ENCODE data around the gene LRRC37B. TPM values are rescaled to one million over a fixed set of nuclear protein-coding genes. Genes with fewer than 3 reads are reported as not detected.
A peak's percentile ranks its signal among the peaks of the same experiment; 100 is the strongest.

LRRC37B gene
- total RNA-seq, 2 donors from 2014 or later, result 9.3 to 9.7 TPM

DNA sequence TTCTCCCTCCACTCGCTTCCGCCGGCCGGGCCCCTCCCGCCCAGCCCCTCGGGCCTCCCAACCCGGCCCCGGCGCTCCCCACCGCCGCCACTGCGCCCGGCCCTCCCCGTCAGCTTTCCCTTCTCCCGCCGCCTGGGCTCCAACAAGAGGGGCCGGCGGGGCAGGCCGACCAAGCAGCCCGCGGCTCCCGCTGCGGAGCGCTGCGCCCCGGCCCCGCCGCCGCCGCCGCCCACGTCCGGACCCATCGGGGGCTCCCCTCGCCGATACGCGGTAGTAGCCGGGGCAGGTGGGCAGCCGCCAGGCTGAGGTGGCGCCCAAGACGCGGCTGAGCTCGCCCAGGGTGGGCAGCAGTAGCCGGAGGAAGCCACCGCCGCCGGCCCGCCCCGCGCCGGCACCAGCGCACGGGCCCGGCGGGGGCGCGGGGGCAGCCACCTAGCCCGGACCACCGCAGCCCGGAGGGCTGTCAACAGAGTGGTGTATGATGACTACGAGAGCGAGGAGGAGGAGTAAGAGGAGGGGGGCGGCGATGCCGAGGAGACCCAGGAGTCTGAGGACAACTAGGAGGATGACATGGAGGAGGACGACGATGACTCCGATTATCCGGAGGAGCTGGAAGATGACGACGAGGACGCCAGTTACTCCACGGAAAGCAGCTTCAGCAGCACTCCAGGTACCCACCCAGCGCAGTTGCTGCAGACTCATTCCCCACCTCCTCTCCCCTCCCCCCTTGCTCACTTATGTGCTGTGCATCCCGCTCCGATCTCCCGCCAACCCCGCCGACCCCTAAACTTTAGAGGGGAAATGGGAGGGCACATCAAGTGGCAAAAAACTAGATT lies 498 bp downstream of the LRRC37B start:
- Histone ChIP-seq H3K9me3 (no peaks in the 10 kb centered on the region), H3K27ac (peak overlapping the region; percentile 69), H3K9ac (ENCODE audit: low read depth in 2 of 2, low read length in 2 of 2) (peak overlapping the region; percentile 90 to 93), H3K27me3 (no peaks in the 10 kb centered on the region), H3K4me3 (peak overlapping the region; percentile 65), H3K4me1 (no peaks in the 10 kb centered on the region), H3K36me3 (no peaks in the 10 kb centered on the region)
- DNase-seq, result peak; percentile 69
- TF ChIP-seq, protein P1, sequence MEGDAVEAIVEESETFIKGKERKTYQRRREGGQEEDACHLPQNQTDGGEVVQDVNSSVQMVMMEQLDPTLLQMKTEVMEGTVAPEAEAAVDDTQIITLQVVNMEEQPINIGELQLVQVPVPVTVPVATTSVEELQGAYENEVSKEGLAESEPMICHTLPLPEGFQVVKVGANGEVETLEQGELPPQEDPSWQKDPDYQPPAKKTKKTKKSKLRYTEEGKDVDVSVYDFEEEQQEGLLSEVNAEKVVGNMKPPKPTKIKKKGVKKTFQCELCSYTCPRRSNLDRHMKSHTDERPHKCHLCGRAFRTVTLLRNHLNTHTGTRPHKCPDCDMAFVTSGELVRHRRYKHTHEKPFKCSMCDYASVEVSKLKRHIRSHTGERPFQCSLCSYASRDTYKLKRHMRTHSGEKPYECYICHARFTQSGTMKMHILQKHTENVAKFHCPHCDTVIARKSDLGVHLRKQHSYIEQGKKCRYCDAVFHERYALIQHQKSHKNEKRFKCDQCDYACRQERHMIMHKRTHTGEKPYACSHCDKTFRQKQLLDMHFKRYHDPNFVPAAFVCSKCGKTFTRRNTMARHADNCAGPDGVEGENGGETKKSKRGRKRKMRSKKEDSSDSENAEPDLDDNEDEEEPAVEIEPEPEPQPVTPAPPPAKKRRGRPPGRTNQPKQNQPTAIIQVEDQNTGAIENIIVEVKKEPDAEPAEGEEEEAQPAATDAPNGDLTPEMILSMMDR (IDR thresholded peaks at IDR 0.05), result no peak
- intact Hi-C loops (cut with DNase I), result loop anchor here (5.0 kb wide), 1 partner anchor 130 kb away; no protein-coding TSS in a partner anchor

DNA sequence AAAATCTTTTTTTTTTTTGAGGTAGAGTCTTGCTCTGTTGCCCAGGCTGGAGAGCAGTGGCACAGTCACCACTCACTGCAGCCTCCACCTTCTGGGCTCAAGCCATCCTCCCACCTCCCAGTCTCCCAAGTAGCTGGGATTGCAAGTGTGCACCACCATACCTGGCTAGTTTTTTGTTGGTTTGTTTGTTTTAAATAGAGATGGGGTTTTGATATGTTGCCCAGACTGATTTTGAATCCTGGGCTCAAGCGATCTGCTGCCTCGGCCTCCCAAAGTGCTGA lies 2.0 kb downstream of the LRRC37B start:
- Histone ChIP-seq H3K9me3 (no peaks in the 10 kb centered on the region), H3K4me3 (peak overlapping the region; percentile 65), H3K9ac (ENCODE audit: low read depth in 2 of 2, low read length in 2 of 2) (no peak overlapping the region), H3K27ac (no peak overlapping the region), H3K4me1 (no peaks in the 10 kb centered on the region), H3K36me3 (no peaks in the 10 kb centered on the region), H3K27me3 (no peaks in the 10 kb centered on the region)
- intact Hi-C loops (cut with DNase I), result loop anchor here (5.0 kb wide), 1 partner anchor 128 kb away; no protein-coding TSS in a partner anchor
- DNase-seq, result no peak
- TF ChIP-seq, protein P1 (IDR thresholded peaks at IDR 0.05), result no peak

DNA sequence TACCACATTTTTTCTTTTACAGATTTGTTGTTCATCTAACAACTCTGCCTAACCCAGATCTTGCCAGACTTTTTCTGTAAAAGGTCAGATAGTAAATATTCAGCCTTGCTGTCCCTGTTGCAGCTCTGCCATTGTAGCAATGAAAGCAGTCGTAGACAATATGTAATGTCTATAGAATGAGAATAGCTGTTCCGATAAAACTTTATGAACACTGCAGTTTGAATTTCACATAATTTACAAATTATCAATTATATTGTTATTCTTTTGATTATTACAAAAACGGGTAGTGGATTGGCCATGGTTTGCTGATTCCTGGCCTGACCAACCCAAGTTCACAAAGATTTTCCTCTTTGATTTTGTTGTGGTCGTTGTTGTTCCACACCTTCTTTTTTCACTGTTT lies 2.9 kb downstream of the LRRC37B start:
- intact Hi-C loops (cut with DNase I), result no loop called here
- Histone ChIP-seq H3K4me1 (no peaks in the 10 kb centered on the region), H3K36me3 (no peaks in the 10 kb centered on the region), H3K9me3 (no peaks in the 10 kb centered on the region), H3K27me3 (no peaks in the 10 kb centered on the region), H3K27ac (no peak overlapping the region), H3K9ac (ENCODE audit: low read depth in 2 of 2, low read length in 2 of 2) (no peak overlapping the region), H3K4me3 (no peak overlapping the region)
- no peak for DNase-seq
- TF ChIP-seq, protein P1 (IDR thresholded peaks at IDR 0.05), result no peak

DNA sequence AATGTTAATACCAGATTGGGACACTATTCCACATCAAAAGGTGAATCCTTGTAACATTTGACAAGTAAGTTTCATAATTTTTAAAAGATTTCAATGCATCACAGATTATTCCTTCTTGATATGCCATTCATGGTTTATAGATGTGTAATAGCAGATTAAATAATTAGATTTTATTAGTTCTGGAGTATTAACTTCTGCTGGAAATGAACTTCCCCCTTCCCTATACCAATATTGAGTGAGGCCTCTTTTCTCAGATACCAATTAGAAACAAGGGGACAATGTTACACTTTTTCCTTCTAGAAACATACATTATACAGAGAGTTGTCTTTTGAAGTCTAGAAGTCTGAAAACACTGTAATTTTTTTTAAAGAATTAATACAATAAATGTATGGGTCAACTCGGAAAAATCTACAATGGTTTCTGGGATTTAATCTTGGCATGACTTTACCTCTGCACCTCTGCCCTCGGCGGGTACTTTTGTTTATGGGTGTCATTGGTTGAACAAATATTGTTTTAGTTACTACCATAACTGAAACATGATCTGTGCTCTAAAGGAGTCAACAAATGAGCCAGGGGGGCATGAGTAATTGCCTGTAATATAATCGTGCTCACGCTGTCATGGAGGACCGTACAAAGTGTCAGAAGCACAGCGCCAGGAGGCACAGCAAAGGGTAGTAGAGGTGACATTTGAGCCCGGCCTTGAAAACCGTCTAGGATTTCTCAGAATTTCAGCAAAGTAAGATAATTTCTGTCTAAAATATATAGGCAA lies 8.2 kb downstream of the LRRC37B start:
- intact Hi-C loops (cut with DNase I), result no loop called here
- no peak overlapping the region for H3K4me3 ChIP-seq
- H3K36me3 ChIP-seq, result no peaks in the 10 kb centered on the region
- DNase-seq, result no peak
- H3K9ac ChIP-seq (ENCODE audit: low read depth in 2 of 2, low read length in 2 of 2), result no peak overlapping the region
- no peaks in the 10 kb centered on the region for H3K4me1 ChIP-seq
- no peak overlapping the region for H3K27ac ChIP-seq
- TF ChIP-seq, protein P1 (IDR thresholded peaks at IDR 0.05), result no peak
- H3K27me3 ChIP-seq, result no peaks in the 10 kb centered on the region
- H3K9me3 ChIP-seq, result no peaks in the 10 kb centered on the region

DNA sequence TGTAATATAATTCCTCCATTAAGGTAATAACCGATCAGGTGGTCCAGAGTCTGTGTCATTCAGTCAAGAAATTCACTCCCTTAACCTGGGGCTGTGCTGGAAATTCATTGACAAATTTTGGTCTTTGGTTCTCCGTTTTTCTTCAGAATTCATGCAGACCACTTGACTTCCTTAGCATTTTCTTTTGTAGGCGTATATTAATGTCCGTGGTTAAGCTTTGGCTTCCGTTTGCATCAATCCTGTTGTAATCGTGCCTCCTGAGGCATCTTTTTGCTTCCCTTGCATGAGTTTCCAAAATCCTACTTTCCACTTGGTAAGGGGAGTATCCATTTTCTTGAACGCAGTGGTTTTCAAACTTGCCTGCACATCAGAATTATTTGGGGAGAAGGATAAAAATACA lies 9.0 kb downstream of the LRRC37B start:
- no peak for DNase-seq
- intact Hi-C loops (cut with DNase I), result no loop called here
- no peaks in the 10 kb centered on the region for H3K36me3 ChIP-seq
- H3K9ac ChIP-seq (ENCODE audit: low read depth in 2 of 2, low read length in 2 of 2), result no peak overlapping the region
- H3K27ac ChIP-seq, result no peak overlapping the region
- H3K4me3 ChIP-seq, result no peak overlapping the region
- TF ChIP-seq, protein P1 (IDR thresholded peaks at IDR 0.05), result no peak
- H3K9me3 ChIP-seq, result no peaks in the 10 kb centered on the region
- no peaks in the 10 kb centered on the region for H3K4me1 ChIP-seq
- H3K27me3 ChIP-seq, result no peaks in the 10 kb centered on the region
